BJ (cell line): ENCODE results near the gene PRKCZ. TPM values are rescaled to one million over a fixed set of nuclear protein-coding genes. Genes with fewer than 3 reads are reported as not detected.

ENCODE experiments used
- CTCF ChIA-PET: fragments of 350-600 bp; formaldehyde crosslinking; extraction: SDS; loops from one replicate; lab custom pipeline; 2021; ENCODE audit warnings: antibody characterized with exemption, inconsistent platforms; lab: Yijun Ruan, JAX
- POLR2A ChIA-PET: fragments of 300-600 bp; sonication (Branson Sonifier 250); formaldehyde crosslinking; extraction: SDS; loops from one replicate; lab custom pipeline; 2021; ENCODE audit warnings: antibody characterized with exemption; lab: Charles Lee
- DNase-seq: peaks from one replicate; pipeline ENCODE4 v3.0.0-alpha.2; 2011; ENCODE audit warnings: low read depth
- H3K27me3 ChIP-seq: 2 replicates; pipeline ENCODE4 v1.6.0; 2011; ENCODE audit warnings: low read length; ENCODE audit not compliant: control insufficient read depth, insufficient read depth
- H3K36me3 ChIP-seq: 2 replicates; pipeline ENCODE4 v1.5.1; 2011; ENCODE audit warnings: low read length; ENCODE audit not compliant: control insufficient read depth, insufficient read depth
- H3K4me3 ChIP-seq: 2 replicates; pipeline ENCODE4 v1.5.1; 2011; ENCODE audit warnings: low read depth, mild to moderate bottlenecking, control low read depth, low read length
- polyA plus RNA-seq: library from polyadenylated mRNA; depleted of rRNA; stranded (reverse); fragments of >200 nt; gene quantifications from 2 replicates; pipeline ENCODE4 v1.2.3, GENCODE V29; 2011
- TF ChIP-seq, protein P1 (sequence below): IDR thresholded peaks from 2 replicates; pipeline ENCODE4 v1.5.1; 2011; ENCODE audit warnings: low read depth, mild to moderate bottlenecking, control low read depth, inconsistent platforms, low read length, moderate library complexity; ENCODE audit not compliant: insufficient read depth

PRKCZ gene
- polyA plus RNA-seq, 1 experiment = 2.3 TPM

DNA sequence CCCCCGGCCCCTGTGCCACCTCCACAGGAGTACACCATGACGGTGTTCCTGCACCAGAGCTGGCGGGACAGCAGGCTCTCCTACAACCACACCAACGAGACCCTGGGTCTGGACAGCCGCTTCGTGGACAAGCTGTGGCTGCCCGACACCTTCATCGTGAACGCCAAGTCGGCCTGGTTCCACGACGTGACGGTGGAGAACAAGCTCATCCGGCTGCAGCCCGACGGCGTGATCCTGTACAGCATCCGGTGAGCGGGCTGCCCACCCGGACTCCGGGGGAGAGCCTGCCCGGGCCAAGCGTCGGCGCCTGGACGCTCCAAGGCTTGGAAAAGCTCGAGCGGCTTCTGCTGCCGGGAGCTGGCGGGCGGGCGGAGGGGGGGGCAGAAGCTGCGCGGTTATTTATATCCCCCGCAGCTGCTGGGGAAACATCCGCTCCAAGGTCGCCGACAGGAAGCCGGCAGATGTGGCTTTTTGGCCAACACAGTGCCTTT is 24.7 kb upstream of the PRKCZ start:
- no peak for DNase-seq

DNA sequence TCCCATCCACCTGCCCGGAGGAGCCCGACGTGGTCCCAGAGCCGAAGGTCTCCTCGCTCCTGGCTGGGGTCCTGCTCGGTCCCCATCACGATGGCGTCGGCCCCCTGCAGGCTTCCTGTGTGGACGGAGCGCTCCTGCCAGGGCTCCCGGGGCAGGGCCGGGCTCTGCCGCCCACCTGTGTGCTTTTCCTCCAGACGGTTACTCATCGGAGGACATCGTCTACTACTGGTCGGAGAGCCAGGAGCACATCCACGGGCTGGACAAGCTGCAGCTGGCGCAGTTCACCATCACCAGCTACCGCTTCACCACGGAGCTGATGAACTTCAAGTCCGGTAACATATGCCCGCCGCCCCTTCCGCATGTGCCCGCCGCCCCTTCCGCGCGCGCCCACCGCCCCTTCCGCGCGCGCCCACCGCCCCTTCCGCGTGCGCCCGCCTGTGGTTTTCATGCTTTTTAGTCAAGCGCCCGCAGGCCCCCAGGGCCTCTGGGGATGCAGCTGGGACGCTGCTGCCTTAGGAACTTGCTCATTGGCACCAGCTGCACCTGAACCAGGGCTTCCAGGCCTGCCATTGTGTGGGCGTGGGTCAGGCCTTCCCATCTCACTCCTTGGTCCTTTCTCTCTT is 22.1 kb upstream of the PRKCZ start:
- TF ChIP-seq, protein P1, sequence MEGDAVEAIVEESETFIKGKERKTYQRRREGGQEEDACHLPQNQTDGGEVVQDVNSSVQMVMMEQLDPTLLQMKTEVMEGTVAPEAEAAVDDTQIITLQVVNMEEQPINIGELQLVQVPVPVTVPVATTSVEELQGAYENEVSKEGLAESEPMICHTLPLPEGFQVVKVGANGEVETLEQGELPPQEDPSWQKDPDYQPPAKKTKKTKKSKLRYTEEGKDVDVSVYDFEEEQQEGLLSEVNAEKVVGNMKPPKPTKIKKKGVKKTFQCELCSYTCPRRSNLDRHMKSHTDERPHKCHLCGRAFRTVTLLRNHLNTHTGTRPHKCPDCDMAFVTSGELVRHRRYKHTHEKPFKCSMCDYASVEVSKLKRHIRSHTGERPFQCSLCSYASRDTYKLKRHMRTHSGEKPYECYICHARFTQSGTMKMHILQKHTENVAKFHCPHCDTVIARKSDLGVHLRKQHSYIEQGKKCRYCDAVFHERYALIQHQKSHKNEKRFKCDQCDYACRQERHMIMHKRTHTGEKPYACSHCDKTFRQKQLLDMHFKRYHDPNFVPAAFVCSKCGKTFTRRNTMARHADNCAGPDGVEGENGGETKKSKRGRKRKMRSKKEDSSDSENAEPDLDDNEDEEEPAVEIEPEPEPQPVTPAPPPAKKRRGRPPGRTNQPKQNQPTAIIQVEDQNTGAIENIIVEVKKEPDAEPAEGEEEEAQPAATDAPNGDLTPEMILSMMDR = no peak
- no peak for DNase-seq
- no peak overlapping the region for H3K4me3 ChIP-seq
- CTCF ChIA-PET = interaction anchor here (1.0 to 1.2 kb wide), 2 partner anchors 17 to 81 kb away, joined by 3 to 7 read pairs; no protein-coding TSS in a partner anchor
- peaks cover 6% of the 10 kb centered on the region for H3K27me3 ChIP-seq
- POLR2A ChIA-PET = no interaction called here
- no peaks in the 10 kb centered on the region for H3K36me3 ChIP-seq

More for the DNA sequence above, 24.7 kb upstream of the PRKCZ start:
- TF ChIP-seq, protein P1 = no peak
- Histone ChIP-seq H3K4me3 (no peak overlapping the region), H3K27me3 (peaks cover 9% of the 10 kb centered on the region), H3K36me3 (no peaks in the 10 kb centered on the region)
- ChIA-PET CTCF (no interaction called here), POLR2A (no interaction called here)

DNA sequence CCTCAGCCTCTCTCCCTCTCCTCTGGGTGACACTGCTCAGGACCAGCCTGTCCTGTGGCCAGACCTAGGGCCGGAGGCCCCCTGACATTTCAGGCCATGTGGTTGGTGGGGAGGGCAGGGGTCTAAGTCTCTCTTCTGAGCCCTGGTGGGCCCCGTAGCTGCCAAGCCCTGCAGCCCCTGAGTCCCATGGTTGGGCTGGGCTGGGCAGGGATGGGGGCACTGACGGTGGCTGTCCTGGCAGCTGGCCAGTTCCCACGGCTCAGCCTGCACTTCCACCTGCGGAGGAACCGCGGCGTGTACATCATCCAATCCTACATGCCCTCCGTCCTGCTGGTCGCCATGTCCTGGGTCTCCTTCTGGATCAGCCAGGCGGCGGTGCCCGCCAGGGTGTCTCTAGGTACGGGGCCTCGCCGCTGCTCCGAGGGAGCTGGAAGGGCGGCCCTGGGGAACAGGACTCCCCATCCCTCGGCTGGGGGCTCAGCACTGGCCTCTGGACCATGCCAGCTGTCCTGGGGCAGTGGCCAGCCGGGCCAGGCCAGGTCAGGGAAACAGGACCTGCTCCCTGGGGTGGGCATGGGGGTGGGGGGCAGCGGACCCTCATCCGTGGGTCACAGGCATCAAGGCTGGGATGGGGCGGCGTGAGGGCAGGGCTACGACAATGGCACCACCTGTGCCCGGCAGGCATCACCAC is 21.2 kb upstream of the PRKCZ start:
- ChIA-PET POLR2A (no interaction called here), CTCF (no interaction called here)
- H3K36me3 ChIP-seq = no peaks in the 10 kb centered on the region
- no peak for DNase-seq
- H3K27me3 ChIP-seq = peaks cover 6% of the 10 kb centered on the region
- TF ChIP-seq, protein P1 = no peak
- no peak overlapping the region for H3K4me3 ChIP-seq

- no peak for DNase-seq
- H3K36me3 ChIP-seq = no peaks in the 10 kb centered on the region
- peaks cover 6% of the 10 kb centered on the region for H3K27me3 ChIP-seq
- CTCF ChIA-PET = interaction anchor here (4.7 kb wide), 1 partner anchor 15 kb away, joined by 23 read pairs; no protein-coding TSS in a partner anchor
- H3K4me3 ChIP-seq = no peak overlapping the region
- TF ChIP-seq, protein P1 = no peak
- POLR2A ChIA-PET = no interaction called here
These were observed 20.6 kb upstream of the PRKCZ start for GRCh38 chr1:2029561-2029960.
